GM23338 (cell line): Measurements from ENCODE around the gene MARK3.

Source experiments
- CREB1 ChIP-seq: fragments of 250-450 bp; sonication (Bioruptor Pico); IDR thresholded peaks from 2 replicates; pipeline ENCODE4 v1.5.0; 2020; ENCODE audit warnings: low read depth, mild to moderate bottlenecking, moderate library complexity
- EZH2 ChIP-seq: fragments of 200-600 bp; sonication (generic); IDR thresholded peaks from one replicate; pipeline ENCODE4 v1.8.0; 2017; ENCODE audit warnings: antibody characterized with exemption, mild to moderate bottlenecking, low read depth; ENCODE audit not compliant: unreplicated experiment
- EZH2phosphoT487 ChIP-seq: fragments of 200-600 bp; sonication (generic); IDR thresholded peaks from one replicate; pipeline ENCODE4 v1.8.1; 2018; ENCODE audit warnings: antibody characterized with exemption; ENCODE audit not compliant: unreplicated experiment
- JUNB ChIP-seq: IDR thresholded peaks from one replicate; pipeline ENCODE4 v1.6.1; 2016; ENCODE audit warnings: antibody characterized with exemption; ENCODE audit not compliant: unreplicated experiment
- NANOG ChIP-seq: IDR thresholded peaks from 2 replicates; pipeline ENCODE4 v1.6.1; 2016; ENCODE audit warnings: antibody characterized with exemption, borderline replicate concordance
- POLR2AphosphoS5 ChIP-seq: IDR thresholded peaks from 2 replicates; pipeline ENCODE4 v1.6.1; 2016; ENCODE audit warnings: antibody characterized with exemption, low read depth
- STAT1 ChIP-seq: IDR thresholded peaks from one replicate; pipeline ENCODE4 v1.6.1; 2016; ENCODE audit warnings: antibody characterized with exemption; ENCODE audit not compliant: unreplicated experiment
- ZNF114 ChIP-seq: fragments of 250-450 bp; sonication (Bioruptor Pico); IDR thresholded peaks from 2 replicates; pipeline ENCODE4 v1.5.0; 2020; ENCODE audit warnings: mild to moderate bottlenecking, moderate library complexity
- ZNF331 ChIP-seq: fragments of 250-450 bp; sonication (Bioruptor Pico); IDR thresholded peaks from 2 replicates; pipeline ENCODE4 v1.5.0; 2020; ENCODE audit warnings: low read depth, mild to moderate bottlenecking, moderate library complexity
- TF ChIP-seq, protein P1 (sequence below), 2 experiments: fragments of 200-600 bp in 1 of 2; sonication (generic) in 1 of 2; conservative IDR thresholded peaks; 2 replicates each; pipeline versions ENCODE4 v1.5.1 to v1.6.1; 2016 to 2017; ENCODE audit warnings: antibody characterized with exemption in 2 of 2, low read depth in 2 of 2, mild to moderate bottlenecking in 2 of 2, moderate library complexity in 1 of 2
- TF ChIP-seq, protein P2 (sequence below): fragments of 250-450 bp; sonication (Bioruptor Pico); IDR thresholded peaks from 2 replicates; pipeline ENCODE4 v1.5.0; 2020; ENCODE audit warnings: mild to moderate bottlenecking, moderate library complexity
- TF ChIP-seq, protein P3 (sequence below): IDR thresholded peaks from one replicate; pipeline ENCODE4 v1.6.1; 2018; ENCODE audit warnings: antibody characterized with exemption; ENCODE audit not compliant: unreplicated experiment
- TF ChIP-seq, protein P4 (sequence below): IDR thresholded peaks from 2 replicates; pipeline ENCODE4 v1.6.1; 2016; ENCODE audit warnings: antibody characterized with exemption

DNA sequence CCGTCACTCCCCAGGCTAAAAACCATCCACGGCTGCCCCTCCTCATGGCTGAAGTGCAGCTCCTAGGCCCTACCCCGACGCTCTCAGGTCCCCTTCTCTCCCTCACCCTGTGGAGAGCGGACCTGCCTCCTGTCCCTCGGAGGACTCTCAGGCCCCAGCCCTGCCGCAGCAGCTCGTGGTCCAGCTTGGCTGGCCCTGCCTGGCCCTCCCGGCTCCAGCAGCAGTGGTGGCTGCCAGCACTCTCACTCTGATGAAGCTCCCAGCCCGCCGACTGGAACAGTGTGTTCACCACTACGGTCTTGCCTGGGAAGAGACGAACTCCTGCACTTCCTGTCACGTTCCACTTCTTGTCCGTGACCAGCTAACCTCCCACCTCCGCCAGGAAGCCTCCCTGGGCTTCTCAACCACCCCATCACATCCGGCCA lies 166.1 kb downstream of the MARK3 start:
- TF ChIP-seq, protein P1, sequence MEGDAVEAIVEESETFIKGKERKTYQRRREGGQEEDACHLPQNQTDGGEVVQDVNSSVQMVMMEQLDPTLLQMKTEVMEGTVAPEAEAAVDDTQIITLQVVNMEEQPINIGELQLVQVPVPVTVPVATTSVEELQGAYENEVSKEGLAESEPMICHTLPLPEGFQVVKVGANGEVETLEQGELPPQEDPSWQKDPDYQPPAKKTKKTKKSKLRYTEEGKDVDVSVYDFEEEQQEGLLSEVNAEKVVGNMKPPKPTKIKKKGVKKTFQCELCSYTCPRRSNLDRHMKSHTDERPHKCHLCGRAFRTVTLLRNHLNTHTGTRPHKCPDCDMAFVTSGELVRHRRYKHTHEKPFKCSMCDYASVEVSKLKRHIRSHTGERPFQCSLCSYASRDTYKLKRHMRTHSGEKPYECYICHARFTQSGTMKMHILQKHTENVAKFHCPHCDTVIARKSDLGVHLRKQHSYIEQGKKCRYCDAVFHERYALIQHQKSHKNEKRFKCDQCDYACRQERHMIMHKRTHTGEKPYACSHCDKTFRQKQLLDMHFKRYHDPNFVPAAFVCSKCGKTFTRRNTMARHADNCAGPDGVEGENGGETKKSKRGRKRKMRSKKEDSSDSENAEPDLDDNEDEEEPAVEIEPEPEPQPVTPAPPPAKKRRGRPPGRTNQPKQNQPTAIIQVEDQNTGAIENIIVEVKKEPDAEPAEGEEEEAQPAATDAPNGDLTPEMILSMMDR (conservative IDR thresholded peaks at IDR 0.05; ENCODE audit: low read depth in 2 of 2) = no peak
- TF ChIP-seq EZH2 (no peak), CREB1 (CRISPR knock-in tag) (no peak), EZH2phosphoT487 (no peak), POLR2AphosphoS5 (no peak), ZNF114 (no peak), JUNB (no peak), NANOG (no peak), ZNF331 (CRISPR knock-in tag) (no peak), STAT1 (no peak)
- TF ChIP-seq, protein P2, sequence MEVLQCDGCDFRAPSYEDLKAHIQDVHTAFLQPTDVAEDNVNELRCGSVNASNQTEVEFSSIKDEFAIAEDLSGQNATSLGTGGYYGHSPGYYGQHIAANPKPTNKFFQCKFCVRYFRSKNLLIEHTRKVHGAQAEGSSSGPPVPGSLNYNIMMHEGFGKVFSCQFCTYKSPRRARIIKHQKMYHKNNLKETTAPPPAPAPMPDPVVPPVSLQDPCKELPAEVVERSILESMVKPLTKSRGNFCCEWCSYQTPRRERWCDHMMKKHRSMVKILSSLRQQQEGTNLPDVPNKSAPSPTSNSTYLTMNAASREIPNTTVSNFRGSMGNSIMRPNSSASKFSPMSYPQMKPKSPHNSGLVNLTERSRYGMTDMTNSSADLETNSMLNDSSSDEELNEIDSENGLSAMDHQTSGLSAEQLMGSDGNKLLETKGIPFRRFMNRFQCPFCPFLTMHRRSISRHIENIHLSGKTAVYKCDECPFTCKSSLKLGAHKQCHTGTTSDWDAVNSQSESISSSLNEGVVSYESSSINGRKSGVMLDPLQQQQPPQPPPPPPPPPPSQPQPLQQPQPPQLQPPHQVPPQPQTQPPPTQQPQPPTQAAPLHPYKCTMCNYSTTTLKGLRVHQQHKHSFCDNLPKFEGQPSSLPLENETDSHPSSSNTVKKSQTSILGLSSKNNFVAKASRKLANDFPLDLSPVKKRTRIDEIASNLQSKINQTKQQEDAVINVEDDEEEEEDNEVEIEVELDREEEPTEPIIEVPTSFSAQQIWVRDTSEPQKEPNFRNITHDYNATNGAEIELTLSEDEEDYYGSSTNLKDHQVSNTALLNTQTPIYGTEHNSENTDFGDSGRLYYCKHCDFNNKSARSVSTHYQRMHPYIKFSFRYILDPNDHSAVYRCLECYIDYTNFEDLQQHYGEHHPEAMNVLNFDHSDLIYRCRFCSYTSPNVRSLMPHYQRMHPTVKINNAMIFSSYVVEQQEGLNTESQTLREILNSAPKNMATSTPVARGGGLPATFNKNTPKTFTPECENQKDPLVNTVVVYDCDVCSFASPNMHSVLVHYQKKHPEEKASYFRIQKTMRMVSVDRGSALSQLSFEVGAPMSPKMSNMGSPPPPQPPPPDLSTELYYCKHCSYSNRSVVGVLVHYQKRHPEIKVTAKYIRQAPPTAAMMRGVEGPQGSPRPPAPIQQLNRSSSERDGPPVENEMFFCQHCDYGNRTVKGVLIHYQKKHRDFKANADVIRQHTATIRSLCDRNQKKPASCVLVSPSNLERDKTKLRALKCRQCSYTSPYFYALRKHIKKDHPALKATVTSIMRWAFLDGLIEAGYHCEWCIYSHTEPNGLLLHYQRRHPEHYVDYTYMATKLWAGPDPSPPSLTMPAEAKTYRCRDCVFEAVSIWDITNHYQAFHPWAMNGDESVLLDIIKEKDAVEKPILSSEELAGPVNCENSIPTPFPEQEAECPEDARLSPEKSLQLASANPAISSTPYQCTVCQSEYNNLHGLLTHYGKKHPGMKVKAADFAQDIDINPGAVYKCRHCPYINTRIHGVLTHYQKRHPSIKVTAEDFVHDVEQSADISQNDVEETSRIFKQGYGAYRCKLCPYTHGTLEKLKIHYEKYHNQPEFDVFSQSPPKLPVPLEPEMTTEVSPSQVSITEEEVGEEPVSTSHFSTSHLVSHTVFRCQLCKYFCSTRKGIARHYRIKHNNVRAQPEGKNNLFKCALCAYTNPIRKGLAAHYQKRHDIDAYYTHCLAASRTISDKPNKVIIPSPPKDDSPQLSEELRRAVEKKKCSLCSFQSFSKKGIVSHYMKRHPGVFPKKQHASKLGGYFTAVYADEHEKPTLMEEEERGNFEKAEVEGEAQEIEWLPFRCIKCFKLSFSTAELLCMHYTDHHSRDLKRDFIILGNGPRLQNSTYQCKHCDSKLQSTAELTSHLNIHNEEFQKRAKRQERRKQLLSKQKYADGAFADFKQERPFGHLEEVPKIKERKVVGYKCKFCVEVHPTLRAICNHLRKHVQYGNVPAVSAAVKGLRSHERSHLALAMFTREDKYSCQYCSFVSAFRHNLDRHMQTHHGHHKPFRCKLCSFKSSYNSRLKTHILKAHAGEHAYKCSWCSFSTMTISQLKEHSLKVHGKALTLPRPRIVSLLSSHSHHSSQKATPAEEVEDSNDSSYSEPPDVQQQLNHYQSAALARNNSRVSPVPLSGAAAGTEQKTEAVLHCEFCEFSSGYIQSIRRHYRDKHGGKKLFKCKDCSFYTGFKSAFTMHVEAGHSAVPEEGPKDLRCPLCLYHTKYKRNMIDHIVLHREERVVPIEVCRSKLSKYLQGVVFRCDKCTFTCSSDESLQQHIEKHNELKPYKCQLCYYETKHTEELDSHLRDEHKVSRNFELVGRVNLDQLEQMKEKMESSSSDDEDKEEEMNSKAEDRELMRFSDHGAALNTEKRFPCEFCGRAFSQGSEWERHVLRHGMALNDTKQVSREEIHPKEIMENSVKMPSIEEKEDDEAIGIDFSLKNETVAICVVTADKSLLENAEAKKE (CRISPR knock-in tag) = no peak
- TF ChIP-seq, protein P3, sequence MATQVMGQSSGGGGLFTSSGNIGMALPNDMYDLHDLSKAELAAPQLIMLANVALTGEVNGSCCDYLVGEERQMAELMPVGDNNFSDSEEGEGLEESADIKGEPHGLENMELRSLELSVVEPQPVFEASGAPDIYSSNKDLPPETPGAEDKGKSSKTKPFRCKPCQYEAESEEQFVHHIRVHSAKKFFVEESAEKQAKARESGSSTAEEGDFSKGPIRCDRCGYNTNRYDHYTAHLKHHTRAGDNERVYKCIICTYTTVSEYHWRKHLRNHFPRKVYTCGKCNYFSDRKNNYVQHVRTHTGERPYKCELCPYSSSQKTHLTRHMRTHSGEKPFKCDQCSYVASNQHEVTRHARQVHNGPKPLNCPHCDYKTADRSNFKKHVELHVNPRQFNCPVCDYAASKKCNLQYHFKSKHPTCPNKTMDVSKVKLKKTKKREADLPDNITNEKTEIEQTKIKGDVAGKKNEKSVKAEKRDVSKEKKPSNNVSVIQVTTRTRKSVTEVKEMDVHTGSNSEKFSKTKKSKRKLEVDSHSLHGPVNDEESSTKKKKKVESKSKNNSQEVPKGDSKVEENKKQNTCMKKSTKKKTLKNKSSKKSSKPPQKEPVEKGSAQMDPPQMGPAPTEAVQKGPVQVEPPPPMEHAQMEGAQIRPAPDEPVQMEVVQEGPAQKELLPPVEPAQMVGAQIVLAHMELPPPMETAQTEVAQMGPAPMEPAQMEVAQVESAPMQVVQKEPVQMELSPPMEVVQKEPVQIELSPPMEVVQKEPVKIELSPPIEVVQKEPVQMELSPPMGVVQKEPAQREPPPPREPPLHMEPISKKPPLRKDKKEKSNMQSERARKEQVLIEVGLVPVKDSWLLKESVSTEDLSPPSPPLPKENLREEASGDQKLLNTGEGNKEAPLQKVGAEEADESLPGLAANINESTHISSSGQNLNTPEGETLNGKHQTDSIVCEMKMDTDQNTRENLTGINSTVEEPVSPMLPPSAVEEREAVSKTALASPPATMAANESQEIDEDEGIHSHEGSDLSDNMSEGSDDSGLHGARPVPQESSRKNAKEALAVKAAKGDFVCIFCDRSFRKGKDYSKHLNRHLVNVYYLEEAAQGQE = no peak
- TF ChIP-seq, protein P4, sequence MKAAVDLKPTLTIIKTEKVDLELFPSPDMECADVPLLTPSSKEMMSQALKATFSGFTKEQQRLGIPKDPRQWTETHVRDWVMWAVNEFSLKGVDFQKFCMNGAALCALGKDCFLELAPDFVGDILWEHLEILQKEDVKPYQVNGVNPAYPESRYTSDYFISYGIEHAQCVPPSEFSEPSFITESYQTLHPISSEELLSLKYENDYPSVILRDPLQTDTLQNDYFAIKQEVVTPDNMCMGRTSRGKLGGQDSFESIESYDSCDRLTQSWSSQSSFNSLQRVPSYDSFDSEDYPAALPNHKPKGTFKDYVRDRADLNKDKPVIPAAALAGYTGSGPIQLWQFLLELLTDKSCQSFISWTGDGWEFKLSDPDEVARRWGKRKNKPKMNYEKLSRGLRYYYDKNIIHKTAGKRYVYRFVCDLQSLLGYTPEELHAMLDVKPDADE = no peak
